Stimulated activated CD8-positive, alpha-beta memory T cell treated with anti-CD3 and anti-CD28 coated beads, Interleukin-4, amount 100 ng/mL, for 24 hours (primary cell): ENCODE data around the gene CCDC8.
"Not testable (repeated sequence)": the region's sequence is repeated elsewhere in the genome, so short reads cannot be mapped to it uniquely, and the experiment has no call there.

Experiments
- DNase-seq: peaks from one replicate; pipeline ENCODE4 v3.0.0-alpha.2; 2020; ENCODE audit warnings: low read depth

The CCDC8 gene

DNA sequence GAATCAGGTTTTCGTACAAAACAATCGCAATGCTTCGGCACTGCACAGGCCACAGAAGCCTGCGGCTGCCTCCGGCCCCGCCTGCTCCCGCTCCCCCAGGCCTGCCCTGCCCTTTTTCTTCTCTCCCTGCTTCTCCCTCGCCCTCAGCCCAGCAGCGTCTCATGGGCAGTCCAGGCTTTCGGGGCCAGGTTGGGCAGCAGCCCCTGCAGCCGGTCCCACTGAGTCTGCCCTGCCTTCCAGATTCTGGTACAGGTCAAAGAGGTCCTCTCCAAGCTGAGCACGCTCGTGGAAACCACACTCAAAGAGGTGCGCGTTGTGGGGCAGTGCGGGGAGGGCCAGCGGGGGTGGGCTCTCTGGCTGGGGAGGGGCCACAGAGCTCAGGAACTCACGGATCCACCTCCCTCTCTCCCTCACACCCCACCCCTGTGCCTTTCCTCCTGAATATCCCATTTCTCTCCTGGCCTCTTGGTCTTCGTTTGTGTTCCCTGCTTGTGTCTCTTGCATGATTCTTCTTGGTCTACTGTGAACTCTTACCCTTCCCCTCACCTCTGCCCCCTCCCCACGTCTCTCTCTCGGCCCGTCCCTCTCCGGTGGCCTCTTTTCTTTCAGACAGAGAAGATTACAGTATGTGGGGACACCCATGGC is 30.1 kb downstream of the CCDC8 start:
- no peak for DNase-seq

DNA sequence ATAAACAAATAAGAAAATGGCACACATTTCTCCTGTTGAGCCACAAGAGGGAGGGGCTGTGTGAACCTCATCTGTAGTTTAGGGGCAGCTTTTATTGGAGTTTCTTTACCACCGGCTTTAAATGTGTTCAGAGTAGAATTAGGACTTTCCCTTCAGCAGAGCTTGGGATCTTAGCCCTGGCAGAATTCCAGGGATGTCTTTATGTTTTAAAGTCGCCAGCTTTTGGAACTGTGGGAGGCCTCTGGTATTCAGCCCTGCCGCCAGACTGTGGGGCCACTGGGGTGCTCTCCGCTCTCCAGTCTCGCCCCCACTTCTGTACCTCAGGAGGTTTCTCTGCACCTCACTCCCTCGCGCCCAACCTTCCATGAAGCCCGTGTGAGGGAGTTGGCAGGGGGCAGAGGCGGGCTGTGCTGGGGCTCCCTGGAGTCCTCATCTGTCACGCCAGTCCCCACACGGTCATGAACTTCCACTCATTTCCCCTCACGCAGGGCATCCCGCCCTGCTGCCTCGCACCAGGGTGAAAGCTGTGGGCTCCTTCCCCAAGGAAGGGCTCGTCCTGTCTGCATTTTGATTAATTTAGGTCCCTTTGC is 31.5 kb downstream of the CCDC8 start:
- DNase-seq, result no peak

DNA sequence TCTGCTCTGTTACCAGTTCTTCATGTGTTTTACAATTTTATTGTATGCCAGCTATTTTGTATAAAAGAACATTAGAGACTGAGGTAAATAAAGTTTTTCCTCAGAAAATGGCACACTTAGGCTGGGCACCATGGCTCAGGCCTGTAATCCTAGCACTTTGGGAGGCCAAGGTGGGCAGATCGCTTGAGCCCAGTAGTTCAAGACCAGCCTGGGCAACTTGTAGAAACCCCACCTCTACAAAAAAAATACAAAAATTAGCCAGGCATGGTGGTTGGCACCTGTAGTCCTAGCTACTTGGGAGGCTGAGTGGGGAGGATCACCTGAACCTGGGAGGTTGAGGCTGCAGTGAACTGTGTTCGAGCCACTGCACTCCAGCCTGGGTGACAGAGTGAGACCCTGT is 32.0 kb downstream of the CCDC8 start:
- no peak for DNase-seq

DNA sequence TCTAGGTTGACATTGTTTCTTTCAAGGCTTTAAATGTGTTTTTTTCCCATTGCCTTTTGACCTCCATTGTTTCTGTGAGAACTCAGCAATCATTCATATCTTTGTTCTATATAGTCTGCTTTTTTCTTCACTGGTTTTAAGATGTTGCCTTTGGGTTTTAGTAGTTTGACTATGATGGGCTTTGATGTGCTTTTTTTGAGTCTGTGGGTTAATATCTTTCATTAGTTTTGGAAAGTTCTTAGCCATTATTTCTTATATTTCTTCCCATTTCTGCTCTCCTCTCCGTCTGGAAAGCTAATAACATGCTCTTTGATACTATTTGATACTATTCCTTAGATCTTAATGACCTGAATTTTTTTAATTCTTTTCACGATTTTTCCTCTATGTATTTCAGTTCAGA is 32.7 kb downstream of the CCDC8 start:
- DNase-seq, result no peak

DNA sequence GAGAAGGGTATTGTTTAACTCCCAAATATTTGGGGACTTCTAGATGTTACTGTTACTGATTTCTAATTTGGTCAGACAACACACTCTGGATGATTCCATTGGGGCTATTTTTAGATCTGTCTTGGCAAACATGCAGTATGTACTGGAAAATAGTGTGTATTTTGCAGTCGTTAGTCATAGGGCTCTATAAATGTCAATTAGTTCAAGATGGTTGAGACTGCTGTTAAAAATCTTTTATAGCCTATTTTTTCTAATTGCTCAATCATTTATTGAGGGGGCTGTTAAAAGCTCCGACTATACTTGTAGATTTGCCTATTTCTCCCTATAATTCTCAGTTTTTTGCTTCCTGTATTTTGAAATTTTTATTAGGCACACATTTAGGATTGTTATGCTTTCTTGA is 35.1 kb downstream of the CCDC8 start:
- DNase-seq, result no peak

DNA sequence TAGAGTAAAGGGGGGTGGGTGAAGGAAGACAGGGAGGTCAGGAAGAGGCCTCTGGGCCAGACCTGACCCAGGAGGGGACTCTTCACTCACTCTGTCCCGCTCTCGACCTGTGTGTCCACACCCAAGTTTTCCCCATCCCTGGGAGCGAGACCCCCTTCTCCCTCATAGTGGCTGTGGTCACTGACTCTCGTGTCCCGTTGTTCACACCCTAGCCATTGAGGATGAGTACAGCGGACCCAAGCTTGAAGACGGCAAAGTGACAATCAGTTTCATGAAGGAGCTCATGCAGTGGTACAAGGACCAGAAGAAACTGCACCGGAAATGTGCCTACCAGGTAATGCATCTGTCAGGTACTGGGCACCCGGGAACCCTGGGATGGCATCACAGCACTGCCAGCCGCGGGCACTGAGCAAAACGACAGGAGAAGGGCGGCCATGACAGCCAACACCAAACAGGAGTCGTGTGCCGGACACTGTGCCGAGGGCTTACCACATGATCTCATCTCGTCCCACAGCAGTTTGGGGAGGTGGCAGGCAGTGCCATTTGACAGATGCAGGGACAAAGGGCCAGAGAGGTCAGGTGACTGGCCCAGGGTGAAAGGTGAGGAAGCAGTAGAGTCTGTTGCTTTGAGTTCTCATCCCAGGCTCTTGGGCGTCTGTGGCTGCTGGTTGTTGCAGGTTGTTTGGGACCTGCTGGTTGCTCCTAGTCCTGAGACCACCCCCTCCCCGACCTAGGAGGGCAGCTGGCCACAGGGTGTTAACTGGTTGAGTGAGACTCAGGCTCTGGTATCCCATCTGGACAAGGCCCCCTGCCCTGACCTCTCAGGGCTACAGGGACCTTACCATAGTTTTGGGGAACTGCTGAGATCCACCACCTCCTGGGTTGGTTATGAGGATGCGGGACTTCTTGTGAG is 36.9 kb downstream of the CCDC8 start:
- no peak for DNase-seq

DNA sequence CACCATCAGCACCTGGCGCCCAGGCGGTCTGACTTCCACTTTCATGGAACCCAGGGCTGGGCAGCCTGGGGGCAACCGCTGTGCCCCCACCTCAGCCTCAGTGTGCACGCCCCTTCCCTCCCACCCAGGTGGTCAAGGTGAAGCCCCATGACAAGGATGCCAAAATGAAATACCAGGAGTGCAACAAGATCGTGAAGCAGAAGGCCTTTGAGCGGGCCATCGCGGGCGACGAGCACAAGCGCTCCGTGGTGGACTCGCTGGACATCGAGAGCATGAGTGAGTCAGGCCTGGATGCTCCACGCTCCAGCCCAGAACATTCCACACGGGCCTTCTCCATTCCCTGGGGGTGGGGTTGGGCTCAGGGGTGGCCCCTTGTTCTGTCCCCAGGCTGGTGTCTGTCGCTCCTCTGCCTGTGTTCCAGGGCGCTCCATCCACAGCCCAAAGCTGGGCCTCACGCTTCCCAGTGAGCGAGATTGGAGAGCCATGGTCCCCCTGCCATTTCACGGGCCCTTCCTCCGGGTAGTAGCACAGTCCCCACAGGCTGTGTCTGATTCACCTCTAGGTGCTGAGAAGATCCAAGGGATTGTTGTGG is 37.8 kb downstream of the CCDC8 start:
- not testable (repeated sequence) for DNase-seq

DNA sequence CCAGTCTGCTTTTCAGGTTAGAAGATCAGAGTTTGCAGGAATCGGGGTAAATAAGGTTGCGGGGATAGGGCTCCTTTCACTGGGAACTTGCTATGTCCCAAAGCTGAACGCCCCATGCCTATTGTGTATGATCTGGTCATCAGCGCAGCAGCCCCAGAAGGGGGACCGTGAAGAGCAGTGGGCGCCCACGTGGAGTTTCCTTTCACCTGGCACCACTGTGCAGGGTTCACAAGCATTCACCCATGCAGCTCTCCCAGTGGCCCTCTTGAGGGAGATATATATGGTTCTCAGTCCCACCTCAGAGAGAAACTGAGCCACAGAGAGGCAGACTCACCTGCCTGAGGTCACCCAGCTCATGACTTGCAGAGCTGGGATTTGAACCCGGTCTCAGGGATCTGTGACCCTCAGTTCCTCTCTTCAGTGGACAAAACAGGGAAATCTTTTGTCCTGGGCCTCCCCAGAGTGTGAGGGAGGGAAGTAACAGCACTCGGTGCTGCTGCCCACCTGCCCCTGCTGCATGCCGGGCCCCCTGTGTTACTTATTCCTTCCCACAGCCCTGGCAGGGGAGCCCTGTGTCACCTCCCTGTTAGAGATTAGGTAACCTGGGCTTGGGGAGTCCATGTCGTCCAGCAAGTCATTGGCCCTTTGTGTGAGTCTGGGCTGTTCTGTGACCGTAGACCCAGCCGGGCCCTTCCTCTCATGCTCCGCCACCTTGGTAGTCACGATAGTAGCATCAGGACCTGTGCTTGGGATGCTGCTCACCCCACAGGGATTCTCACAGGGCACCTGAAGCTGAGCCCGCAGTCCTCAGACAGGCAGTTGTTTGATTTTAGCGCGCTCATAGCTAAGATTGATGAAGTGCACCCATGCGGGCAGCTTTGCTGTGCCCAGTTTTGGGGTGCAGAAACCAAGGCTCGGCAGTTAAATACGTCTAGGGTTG is 38.6 kb downstream of the CCDC8 start:
- no peak for DNase-seq

DNA sequence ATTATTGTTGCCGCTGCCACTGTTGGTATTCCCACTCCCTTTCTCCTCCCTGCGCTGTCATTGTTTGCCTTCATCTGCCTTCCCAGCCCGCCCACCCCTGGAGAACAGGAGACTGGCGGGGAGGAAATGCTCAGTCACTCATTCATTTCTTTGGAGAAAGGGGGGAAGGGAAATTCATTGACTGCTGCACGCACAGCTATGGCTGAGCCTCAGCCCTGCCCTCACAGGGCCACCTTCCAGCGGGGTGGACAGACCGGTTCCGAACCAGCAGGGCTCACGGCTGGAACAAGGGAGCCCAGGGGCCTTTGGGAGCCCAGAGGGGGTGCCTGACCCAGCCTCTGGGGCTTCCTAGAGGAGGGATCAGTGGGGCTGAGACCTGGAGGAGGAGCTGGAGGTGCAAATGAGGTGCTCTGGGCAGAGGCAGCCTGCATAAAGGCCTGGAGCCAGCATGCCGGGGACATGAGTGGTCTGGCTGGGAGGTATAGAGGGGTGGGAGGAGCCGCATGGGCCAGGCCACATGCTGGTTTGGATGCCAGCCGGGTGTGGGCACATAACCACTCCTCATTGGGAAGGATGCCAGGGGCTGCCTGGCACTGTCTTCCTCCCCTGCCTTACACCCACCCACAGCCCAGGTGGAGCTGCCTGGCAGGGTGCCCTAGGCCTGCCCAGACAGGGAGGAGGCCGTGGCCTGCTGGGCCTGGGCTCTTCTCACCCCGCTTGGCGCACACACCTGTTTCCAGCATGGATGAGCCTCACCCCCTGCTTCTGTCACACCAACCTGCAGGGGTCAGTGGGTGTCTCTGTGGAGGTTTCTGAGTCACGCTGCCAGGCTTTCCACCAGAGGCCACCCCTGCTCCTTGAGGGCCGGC is 39.6 kb downstream of the CCDC8 start:
- DNase-seq, result no peak

DNA sequence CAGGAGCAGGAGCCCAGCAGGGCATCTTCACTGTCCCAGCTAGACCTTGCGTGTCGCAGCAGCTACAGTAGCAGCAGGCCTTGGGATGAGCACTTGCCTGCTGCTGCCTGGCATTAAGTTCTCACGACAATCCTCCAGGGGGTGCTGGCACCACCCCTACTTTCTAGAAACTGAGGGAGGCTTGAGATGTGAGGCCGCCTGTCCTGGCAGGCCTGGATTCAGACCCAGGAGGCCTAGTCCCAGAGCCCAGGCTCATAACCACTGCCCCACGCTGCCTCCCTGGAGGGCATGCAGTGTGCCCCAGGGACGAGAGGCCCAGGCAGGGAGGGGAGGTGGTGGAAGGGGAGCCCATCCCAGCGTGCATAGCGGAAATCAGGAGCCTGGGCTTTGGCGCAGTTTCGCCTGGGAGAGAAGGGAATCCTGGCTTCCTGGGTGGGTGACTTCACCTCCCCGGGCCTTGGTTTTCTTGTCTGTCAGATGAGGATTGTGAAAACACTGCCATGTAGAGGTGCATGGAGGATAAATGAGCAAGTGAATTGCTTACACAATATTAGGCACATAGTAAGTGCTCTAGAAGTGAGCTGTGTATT is 40.4 kb downstream of the CCDC8 start:
- DNase-seq, result no peak

DNA sequence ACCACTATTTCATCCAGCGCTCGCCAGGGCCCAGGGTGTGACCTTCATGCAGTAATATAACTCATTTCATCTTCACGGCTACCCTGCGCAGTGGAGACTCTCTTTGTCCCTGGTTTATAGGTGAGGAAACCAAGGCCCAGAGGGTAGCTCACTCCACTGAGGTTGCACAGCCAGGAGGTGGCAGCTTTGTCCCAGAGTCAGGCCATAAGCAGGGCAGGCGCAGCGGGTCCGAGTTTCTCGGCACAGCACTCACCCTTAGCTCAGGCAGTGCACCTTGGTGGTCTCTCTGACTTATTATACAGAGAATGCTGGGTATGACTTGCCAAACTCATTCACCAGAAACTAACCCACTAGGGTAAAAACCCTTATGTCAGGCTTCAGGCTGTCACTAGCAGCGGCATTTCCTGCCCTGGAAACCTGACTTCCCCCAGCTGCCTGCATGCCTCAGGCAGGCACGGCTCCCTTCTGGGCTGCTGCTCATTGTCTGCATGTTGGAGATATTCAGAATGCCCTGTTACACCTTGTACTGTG is 41.9 kb downstream of the CCDC8 start:
- DNase-seq, result no peak

DNA sequence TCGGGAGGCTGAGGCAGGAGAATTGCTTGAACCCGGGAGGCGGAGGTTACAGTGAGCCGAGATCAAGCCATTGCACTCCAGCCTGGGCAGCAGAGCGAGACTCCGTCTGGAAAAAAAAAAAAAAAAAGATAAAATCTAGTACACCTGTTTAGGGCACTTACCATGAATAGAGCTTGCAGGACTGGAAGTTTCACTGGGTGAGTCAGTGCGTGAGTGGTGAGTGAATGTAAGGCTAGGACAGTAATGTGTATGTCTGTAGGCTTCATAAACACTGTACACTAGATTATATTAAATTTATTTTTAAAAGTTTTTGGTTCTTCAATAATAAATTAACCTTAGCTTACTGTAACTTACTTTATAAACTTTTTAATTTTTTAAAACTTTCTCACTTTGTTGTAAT is 43.5 kb downstream of the CCDC8 start:
- no peak for DNase-seq

DNA sequence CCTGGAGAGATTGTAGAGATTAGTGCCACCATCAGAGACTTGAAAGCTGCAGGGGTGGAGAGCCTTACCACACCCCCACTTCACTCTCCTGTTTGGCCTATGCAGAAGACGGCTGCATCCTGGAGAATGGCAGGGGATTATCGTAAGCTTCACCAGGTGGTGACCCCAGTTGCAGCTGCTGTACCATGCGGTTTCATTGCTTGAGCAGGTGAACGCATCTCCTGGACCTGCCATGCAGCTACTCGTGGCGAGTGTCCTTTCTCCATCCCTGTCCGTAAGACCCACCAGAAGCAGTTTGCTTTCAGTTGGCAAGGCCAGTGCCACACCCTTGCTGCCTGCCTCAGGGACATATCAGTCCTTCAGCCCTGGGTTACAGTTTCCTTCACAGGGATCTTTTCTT is 45.2 kb downstream of the CCDC8 start:
- DNase-seq, result no peak

DNA sequence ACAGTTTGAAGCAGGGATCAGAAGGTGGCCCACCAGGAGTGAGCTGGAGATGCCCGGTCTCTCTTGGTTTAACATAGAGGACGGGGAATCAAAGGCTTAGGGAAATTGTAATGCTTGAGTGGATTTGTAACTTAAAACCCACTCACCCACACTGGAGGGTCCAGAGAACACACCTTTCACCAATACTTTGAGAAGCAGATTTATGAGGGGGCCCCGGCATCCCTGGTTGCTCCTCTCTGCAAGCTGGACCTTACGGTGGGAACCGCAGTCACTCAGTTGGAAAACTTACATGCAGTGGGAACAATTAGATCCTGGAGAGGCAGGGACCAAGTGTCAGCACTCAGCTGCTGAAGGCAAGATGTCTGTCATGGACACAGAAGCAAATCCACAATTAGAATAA is 45.9 kb downstream of the CCDC8 start:
- no peak for DNase-seq

DNA sequence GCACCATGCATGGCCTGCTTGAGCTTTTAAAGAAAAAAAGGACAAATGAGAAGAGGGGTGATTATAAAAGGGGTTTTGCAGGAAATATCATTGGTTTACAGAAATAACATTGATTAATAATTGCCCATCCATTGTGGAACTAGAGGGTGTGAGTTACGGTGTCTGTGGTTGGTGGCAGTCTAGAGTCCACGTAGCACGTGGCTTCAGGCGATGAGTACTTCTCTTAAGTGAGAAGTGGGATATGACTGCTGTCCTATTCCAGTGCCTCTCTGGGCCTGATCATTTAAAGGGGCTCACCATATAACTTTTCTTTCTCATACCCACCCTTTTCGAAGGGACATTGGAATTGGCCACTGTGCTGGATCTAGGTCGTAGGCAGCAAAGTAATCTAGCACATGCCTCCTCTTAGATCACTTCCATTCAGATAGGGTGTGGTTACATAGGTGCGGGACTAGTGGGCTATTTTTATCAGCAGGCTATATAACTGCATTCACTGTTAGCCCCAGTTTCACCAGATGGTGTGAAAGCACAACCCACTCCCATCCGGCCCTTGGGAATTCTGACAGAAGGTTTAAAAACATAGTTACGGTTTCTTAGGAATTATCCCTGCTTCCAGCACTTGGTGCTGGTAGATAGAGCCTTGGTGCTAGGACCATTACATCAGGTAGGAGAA is 46.6 kb downstream of the CCDC8 start:
- no peak for DNase-seq

DNA sequence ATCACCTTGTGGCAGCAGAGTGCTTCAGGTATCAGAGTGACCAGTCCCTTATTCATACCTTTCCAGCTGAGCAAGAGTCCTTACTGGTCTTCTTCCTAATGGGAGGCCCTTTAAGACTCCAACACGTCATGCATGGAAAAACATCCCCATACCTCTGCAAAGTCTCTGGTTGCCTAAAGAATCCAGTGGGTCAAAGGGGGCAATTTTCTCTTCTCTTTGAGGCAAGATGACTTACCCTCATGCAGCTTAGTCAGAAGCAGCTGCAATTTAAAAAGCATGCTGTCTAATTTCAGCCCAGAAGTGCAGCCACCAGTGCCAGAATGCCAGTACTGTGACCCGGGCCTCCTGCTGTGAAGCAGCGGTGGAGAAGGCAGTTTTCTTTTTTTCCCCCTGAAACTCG is 47.8 kb downstream of the CCDC8 start:
- DNase-seq, result no peak

DNA sequence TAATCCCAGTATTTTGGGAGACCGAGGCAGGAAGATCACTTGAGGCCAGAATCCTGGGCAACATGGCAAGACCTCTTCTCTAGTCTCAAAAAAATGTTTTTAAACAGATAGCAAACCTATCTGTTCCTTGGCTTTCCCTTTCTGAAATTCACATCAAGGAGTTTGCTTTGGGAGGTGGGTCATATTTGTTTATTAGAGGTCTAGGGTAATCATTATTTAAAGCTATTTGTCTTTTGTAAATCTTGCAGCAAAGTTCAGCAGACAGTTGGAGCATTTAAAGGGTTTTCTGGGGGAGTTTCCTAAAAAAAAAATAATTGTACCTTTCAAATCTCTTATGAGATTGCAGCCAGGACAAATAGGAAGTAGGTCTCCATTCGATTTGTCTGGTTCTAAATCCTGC is 49.0 kb downstream of the CCDC8 start:
- no peak for DNase-seq

DNA sequence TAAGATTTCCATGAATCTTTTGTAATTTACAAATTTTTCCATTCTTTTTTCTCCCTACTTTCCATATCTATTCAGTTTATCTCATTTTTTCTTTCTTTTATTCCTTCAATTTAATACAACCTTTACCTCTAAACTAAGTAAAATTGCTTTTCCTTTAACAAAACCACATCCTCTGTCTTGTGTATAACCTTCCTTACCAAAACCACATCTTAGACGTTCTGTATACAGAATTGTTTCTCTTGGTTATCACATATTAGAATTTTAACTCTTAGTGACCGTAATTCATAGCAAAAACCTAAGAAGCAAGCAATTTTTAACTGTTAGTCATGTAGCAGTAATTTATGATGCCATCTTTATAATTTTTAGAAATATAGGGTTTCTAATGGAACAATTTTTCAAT is 51.4 kb downstream of the CCDC8 start:
- DNase-seq, result no peak
